Keratinocyte (primary cell): Measurements from ENCODE around the gene COMMD4.

Source experiments
- EZH2 ChIP-seq: IDR thresholded peaks from one replicate; pipeline ENCODE4 v1.6.1; 2012; ENCODE audit warnings: inconsistent platforms, mild to moderate bottlenecking, low read length, moderate library complexity
- TF ChIP-seq, protein P1 (sequence below), 3 experiments: IDR thresholded peaks in 1 of 3; conservative IDR thresholded peaks in 1 of 3; optimal IDR thresholded peaks in 1 of 3; 2 replicates in 2 of 3; 3 replicates in 1 of 3; pipeline versions ENCODE3 to v1.5.1; 2011; ENCODE audit warnings: low read length in 3 of 3, mild to moderate bottlenecking in 3 of 3, moderate library complexity in 2 of 3, control low read depth in 1 of 3, inconsistent platforms in 1 of 3; ENCODE audit not compliant: insufficient read depth in 2 of 3; ENCODE audit errors: extremely low read depth in 1 of 3

DNA sequence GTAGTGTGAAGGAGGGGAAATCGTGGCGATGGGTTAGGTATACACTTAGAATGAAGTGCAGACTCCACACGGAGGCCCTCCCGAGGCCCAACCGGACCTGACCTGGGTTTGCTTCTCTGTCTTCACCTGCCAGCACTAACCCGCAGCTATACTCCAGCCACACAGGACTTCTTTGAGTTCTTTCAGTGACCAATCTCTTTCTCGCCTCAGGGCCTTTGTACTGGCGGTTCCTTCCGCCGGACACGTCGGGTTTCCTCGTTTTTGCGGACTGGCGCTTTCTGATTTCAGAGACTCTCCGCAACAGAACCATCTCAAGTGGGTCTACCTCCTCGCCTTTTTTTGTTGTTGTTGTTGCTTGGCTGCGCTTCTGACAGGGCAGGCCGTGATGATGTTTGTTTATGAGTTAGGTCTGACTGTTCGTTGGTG is 10.9 kb downstream of the COMMD4 start, which contains the start of gene NEIL1:
- TF ChIP-seq, protein P1, sequence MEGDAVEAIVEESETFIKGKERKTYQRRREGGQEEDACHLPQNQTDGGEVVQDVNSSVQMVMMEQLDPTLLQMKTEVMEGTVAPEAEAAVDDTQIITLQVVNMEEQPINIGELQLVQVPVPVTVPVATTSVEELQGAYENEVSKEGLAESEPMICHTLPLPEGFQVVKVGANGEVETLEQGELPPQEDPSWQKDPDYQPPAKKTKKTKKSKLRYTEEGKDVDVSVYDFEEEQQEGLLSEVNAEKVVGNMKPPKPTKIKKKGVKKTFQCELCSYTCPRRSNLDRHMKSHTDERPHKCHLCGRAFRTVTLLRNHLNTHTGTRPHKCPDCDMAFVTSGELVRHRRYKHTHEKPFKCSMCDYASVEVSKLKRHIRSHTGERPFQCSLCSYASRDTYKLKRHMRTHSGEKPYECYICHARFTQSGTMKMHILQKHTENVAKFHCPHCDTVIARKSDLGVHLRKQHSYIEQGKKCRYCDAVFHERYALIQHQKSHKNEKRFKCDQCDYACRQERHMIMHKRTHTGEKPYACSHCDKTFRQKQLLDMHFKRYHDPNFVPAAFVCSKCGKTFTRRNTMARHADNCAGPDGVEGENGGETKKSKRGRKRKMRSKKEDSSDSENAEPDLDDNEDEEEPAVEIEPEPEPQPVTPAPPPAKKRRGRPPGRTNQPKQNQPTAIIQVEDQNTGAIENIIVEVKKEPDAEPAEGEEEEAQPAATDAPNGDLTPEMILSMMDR (optimal IDR thresholded peaks at IDR 0.05 in 1 of 3, IDR thresholded peaks at IDR 0.05 in 1 of 3, conservative IDR thresholded peaks at IDR 0.05 in 1 of 3; ENCODE audit: extremely low read depth in 1 of 3, insufficient read depth in 2 of 3, low read length in 3 of 3): no peak
- no peak for TF ChIP-seq EZH2
